GM12878 (cell line): ENCODE data around the gene PRSS27. TPM values are rescaled to one million over a fixed set of nuclear protein-coding genes. Genes with fewer than 3 reads are reported as not detected.

Experiments used
- ATAC-seq: fragments of 200-7000 bp; cut with Tn5 transposase; 3 replicates; pipeline ENCODE4 v1.9.1; 2020; ENCODE audit warnings: mild to moderate bottlenecking, moderate library complexity
- BruUV-seq: library from RNA; stranded (reverse); fragments of 400-500 nt; replicated peaks from 2 replicates; lab custom pipeline; 2021; lab: Mats Ljungman, UMichigan
- CTCF ChIA-PET: fragments of 300-600 bp; sonication (Branson Sonifier 250); formaldehyde crosslinking; extraction: SDS; loops from one replicate; lab custom pipeline; 2021; ENCODE audit warnings: inconsistent platforms; lab: Yijun Ruan, JAX
- POLR2A ChIA-PET: fragments of 350-600 bp; formaldehyde crosslinking; extraction: SDS; loops from one replicate; lab custom pipeline; 2021; ENCODE audit warnings: inconsistent platforms; lab: Charles Lee
- RAD21 ChIA-PET: fragments of 300-600 bp; sonication (Branson Sonifier 250); formaldehyde crosslinking; loops from one replicate; lab custom pipeline; 2023; ENCODE audit warnings: antibody characterized with exemption; ENCODE audit not compliant: unreplicated experiment; lab: Charles Lee
- SMC1A ChIA-PET: fragments of 300-600 bp; sonication (Branson Sonifier 250); formaldehyde crosslinking; loops from one replicate; lab custom pipeline; 2023; ENCODE audit not compliant: unreplicated experiment, uncharacterized antibody; lab: Charles Lee
- DNase-seq: peaks from one replicate; pipeline ENCODE4 v3.0.0-alpha.2; 2011; ENCODE audit warnings: low read depth, low spot score
- FAIRE-seq: peaks from 3 replicates; lab custom pipeline; 2011; peaks lifted over from hg19 to GRCh38; lab: Jason Lieb, UNC
- H2AFZ ChIP-seq: 2 replicates; pipeline ENCODE4 v1.6.0; 2011; ENCODE audit warnings: low read depth, low read length, control low read depth; ENCODE audit not compliant: control insufficient read depth
- H3K27ac ChIP-seq: 2 replicates; pipeline ENCODE4 v1.5.1; 2011; ENCODE audit warnings: control low read depth; ENCODE audit not compliant: control insufficient read depth, insufficient read depth
- H3K27me3 ChIP-seq, 2 experiments: replicated peaks in 1 of 2; 2 replicates each; pipeline versions ENCODE4 v1.6.0 to v1.6.1; 2011; ENCODE audit warnings: low read length in 1 of 2; ENCODE audit not compliant: control insufficient read depth in 2 of 2, insufficient read depth in 2 of 2
- H3K36me3 ChIP-seq, 2 experiments: 2 replicates each; pipeline ENCODE4 v1.5.1; 2011; ENCODE audit warnings: low read length in 1 of 2; ENCODE audit not compliant: control insufficient read depth in 2 of 2, insufficient read depth in 2 of 2
- H3K4me1 ChIP-seq: 2 replicates; pipeline ENCODE4 v1.6.1; 2011; ENCODE audit warnings: mild to moderate bottlenecking, low read length, moderate library complexity, mixed read lengths; ENCODE audit not compliant: control insufficient read depth, insufficient read depth
- H3K4me2 ChIP-seq: 2 replicates; pipeline ENCODE4 v1.6.0; 2011; ENCODE audit warnings: control low read depth; ENCODE audit not compliant: control insufficient read depth, insufficient read depth
- H3K4me3 ChIP-seq: fragments of 200-600 bp; sonication (generic); 2 replicates; pipeline ENCODE4 v1.5.1; 2016
- H3K79me2 ChIP-seq: 2 replicates; pipeline ENCODE4 v1.6.0; 2011; ENCODE audit warnings: low read length; ENCODE audit not compliant: control insufficient read depth, insufficient read depth
- H3K9ac ChIP-seq: 2 replicates; pipeline ENCODE4 v1.8.0; 2011; ENCODE audit warnings: low read length, control low read depth, mixed read lengths; ENCODE audit not compliant: control insufficient read depth, insufficient read depth
- H3K9me3 ChIP-seq: replicated peaks from 3 replicates; pipeline ENCODE4 v1.5.1; 2011; ENCODE audit warnings: mild to moderate bottlenecking, low read length; ENCODE audit not compliant: control insufficient read depth, insufficient read depth
- H4K20me1 ChIP-seq: 2 replicates; pipeline ENCODE4 v1.6.0; 2011; ENCODE audit not compliant: control insufficient read depth, insufficient read depth
- E4F1 ChIP-seq: fragments of 450-650 bp; IDR thresholded peaks from 2 replicates; pipeline ENCODE4 v1.6.1; 2018; ENCODE audit warnings: borderline replicate concordance, mild to moderate bottlenecking; ENCODE audit not compliant: partially characterized antibody
- FOXM1 ChIP-seq: IDR thresholded peaks from 2 replicates; pipeline ENCODE4 v1.6.1; 2012; ENCODE audit warnings: low read depth, mild to moderate bottlenecking, inconsistent platforms, low read length, moderate library complexity
- KLF5 ChIP-seq: fragments of 450-650 bp; IDR thresholded peaks from 2 replicates; pipeline ENCODE4 v1.6.1; 2014; ENCODE audit warnings: mild to moderate bottlenecking; ENCODE audit not compliant: partially characterized antibody
- NFIC ChIP-seq: IDR thresholded peaks from 2 replicates; pipeline ENCODE4 v1.6.1; 2012; ENCODE audit warnings: low read depth, mild to moderate bottlenecking, inconsistent platforms, low read length, moderate library complexity
- POLR2AphosphoS2 ChIP-seq: IDR thresholded peaks from 2 replicates; pipeline ENCODE4 v1.6.1; 2011; ENCODE audit warnings: low read depth, mild to moderate bottlenecking, low read length, improper control_type of control experiment, moderate library complexity
- SREBF2 ChIP-seq: IDR thresholded peaks from 2 replicates; pipeline ENCODE4 v1.6.1; 2012; ENCODE audit warnings: mild to moderate bottlenecking, low read length
- TAF1 ChIP-seq: IDR thresholded peaks from 2 replicates; pipeline ENCODE4 v1.6.1; 2011; ENCODE audit warnings: mild to moderate bottlenecking, low read depth, low read length, borderline replicate concordance
- WGBS: methylation state at CpG from one replicate; pipeline ENCODE4 v1.1.6; 2016; ENCODE audit warnings: low lambda C conversion rate; ENCODE audit not compliant: insufficient replicate concordance, insufficient coverage; ENCODE audit errors: missing lambda C conversion rate; 5-methylcytosine and 5-hydroxymethylcytosine counted together
- in situ Hi-C: fragments of 300-500 bp; cut with MboI; formaldehyde crosslinking; loops from 9 replicates; pipeline ENCODE4 v1.14.3; 2018; ENCODE audit warnings: mixed read lengths
- intact Hi-C: fragments of 100-400 bp; cut with micrococcal nuclease; formaldehyde crosslinking; loops from one replicate; pipeline ENCODE4 v1.14.2; 2022; ENCODE audit not compliant: unreplicated experiment
- polyA plus RNA-seq, 11 experiments: library from polyadenylated mRNA; depleted of rRNA in 4 of 11; unstranded in 6 of 11; stranded (reverse) in 5 of 11; fragments of >200 nt; fragmentation: Nextera tagmentation in 4 of 11; fragmentation: Illumina TruSeq in 1 of 11; extraction: Ambion mirVana in 4 of 11; extraction: Trizol in 1 of 11; gene quantifications; 1 replicate in 1 of 11; 2 replicates in 10 of 11; pipeline versions ENCODE4 v1.2.1 to v1.2.3, GENCODE V29; 2011 to 2016; ENCODE audit warnings: inconsistent platforms in 2 of 11, missing spikeins in 2 of 11, low read depth in 1 of 11
- total RNA-seq, 4 experiments: library from RNA; depleted of rRNA in 3 of 4; stranded (reverse); fragments of >200 nt in 3 of 4; fragmentation: Illumina TruSeq in 1 of 4; extraction: Trizol in 1 of 4; gene quantifications; 2 replicates each; pipeline versions ENCODE4 v1.2.1 to v1.2.3, GENCODE V29; 2013 to 2021
- TF ChIP-seq, protein P1 (sequence below): IDR thresholded peaks from 2 replicates; pipeline ENCODE4 v1.6.1; 2012; ENCODE audit warnings: low read depth, low read length, improper control_type of control experiment

PRSS27 gene
- total and polyA plus RNA-seq, 10 of the 15 experiments (the other 5 are each of a cell fraction or from before 2014, with no cell fraction given), result 0.18 to 1.8 (median 0.51) TPM; not detected in 2

GRCh38 chr16:2701272-2701671 lies 18.8 kb downstream of the PRSS27 start:
- ChIA-PET RAD21 (no interaction called here), POLR2A (no interaction called here), CTCF (interaction anchor here (0.7 kb wide), 1 partner anchor 350 kb away, joined by 3 read pairs; no protein-coding TSS in a partner anchor), SMC1A (no interaction called here)
- Histone ChIP-seq H3K9ac (no peak overlapping the region), H2AFZ (no peak overlapping the region), H3K4me2 (no peak overlapping the region), H4K20me1 (no peaks in the 10 kb centered on the region), H3K79me2 (no peaks in the 10 kb centered on the region), H3K4me3 (no peak overlapping the region), H3K27me3 (no peaks in the 10 kb centered on the region), H3K4me1 (no peaks in the 10 kb centered on the region), H3K27ac (no peak overlapping the region), H3K9me3 (no peaks in the 10 kb centered on the region)
- no TSS peak for BruUV-seq
- in situ Hi-C loops, result no loop called here
- intact Hi-C loops, result no loop called here
- no peak for ATAC-seq
- DNase-seq, result no peak
- over 99% methylated on average over 15 of the region's 15 CpGs for WGBS
- FAIRE-seq, result no peak
- TF ChIP-seq, protein P1, sequence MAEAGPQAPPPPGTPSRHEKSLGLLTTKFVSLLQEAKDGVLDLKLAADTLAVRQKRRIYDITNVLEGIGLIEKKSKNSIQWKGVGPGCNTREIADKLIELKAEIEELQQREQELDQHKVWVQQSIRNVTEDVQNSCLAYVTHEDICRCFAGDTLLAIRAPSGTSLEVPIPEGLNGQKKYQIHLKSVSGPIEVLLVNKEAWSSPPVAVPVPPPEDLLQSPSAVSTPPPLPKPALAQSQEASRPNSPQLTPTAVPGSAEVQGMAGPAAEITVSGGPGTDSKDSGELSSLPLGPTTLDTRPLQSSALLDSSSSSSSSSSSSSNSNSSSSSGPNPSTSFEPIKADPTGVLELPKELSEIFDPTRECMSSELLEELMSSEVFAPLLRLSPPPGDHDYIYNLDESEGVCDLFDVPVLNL, result no peak
- no peak for TF ChIP-seq NFIC
- no peak for TF ChIP-seq POLR2AphosphoS2
- no peak for TF ChIP-seq TAF1
- TF ChIP-seq SREBF2, result no peak
- TF ChIP-seq E4F1, result no peak
- TF ChIP-seq KLF5, result no peak
- TF ChIP-seq FOXM1, result no peak
- TF ChIP-seq, all 136 proteins: peak for 0
- peaks cover 18 to 55% of the 10 kb centered on the region in 2 experiments for H3K36me3 ChIP-seq
